HepG2 (cell line): ENCODE results near the gene SDCCAG8. TPM values are rescaled to one million over a fixed set of nuclear protein-coding genes. Genes with fewer than 3 reads are reported as not detected.

Experiments
- ATAC-seq: fragments of 200-7000 bp; cut with Tn5 transposase; 3 replicates; pipeline ENCODE4 v1.9.1; 2020; ENCODE audit warnings: mild to moderate bottlenecking, moderate library complexity
- BruUV-seq: library from RNA; stranded (reverse); fragments of 400-500 nt; replicated peaks from 2 replicates; lab custom pipeline; 2021; lab: Mats Ljungman, UMichigan
- CTCF ChIA-PET: fragments of 300-600 bp; formaldehyde crosslinking; extraction: SDS; loops from one replicate; lab custom pipeline; 2021; ENCODE audit warnings: low total read pairs, inconsistent platforms, low intra/inter-chr PET ratio; lab: Yijun Ruan, JAX
- POLR2A ChIA-PET: fragments of 350-600 bp; sonication (Branson Sonifier 250); formaldehyde crosslinking; loops from one replicate; lab custom pipeline; 2020; ENCODE audit warnings: antibody characterized with exemption, inconsistent platforms; lab: Yijun Ruan, JAX
- DNase-seq: peaks from one replicate; pipeline ENCODE4 v3.0.0-alpha.2; 2015; ENCODE audit warnings: low spot score
- FAIRE-seq: peaks from 3 replicates; lab custom pipeline; 2011; peaks lifted over from hg19 to GRCh38; lab: Jason Lieb, UNC
- H2AFZ ChIP-seq: one replicate; pipeline ENCODE4 v1.6.1; 2011; ENCODE audit warnings: low read length, inconsistent platforms
- H3K27ac ChIP-seq: fragments of 300-600 bp; 3 replicates; pipeline ENCODE4 v1.8.0; 2011; ENCODE audit warnings: mixed run types, mild to moderate bottlenecking, mixed read lengths, low read length, inconsistent platforms; ENCODE audit not compliant: insufficient read depth; ENCODE audit errors: extremely low read length
- H3K27me3 ChIP-seq, 2 experiments: fragments of 200-600 bp in 1 of 2; 2 replicates in 1 of 2; 3 replicates in 1 of 2; pipeline versions ENCODE4 v1.6.0 to v1.8.0; 2011; ENCODE audit warnings: low read length in 2 of 2, mild to moderate bottlenecking in 2 of 2, moderate library complexity in 2 of 2, inconsistent platforms in 1 of 2; ENCODE audit not compliant: insufficient read depth in 2 of 2, control insufficient read depth in 1 of 2
- H3K36me3 ChIP-seq, 2 experiments: fragments of 200-600 bp in 1 of 2; replicated peaks in 1 of 2; 2 replicates in 1 of 2; 3 replicates in 1 of 2; pipeline versions ENCODE4 v1.5.1 to v1.8.0; 2011; ENCODE audit warnings: low read length in 2 of 2, inconsistent platforms in 1 of 2; ENCODE audit not compliant: insufficient read depth in 2 of 2, control insufficient read depth in 1 of 2
- H3K4me1 ChIP-seq: 2 replicates; pipeline ENCODE4 v1.5.1; 2012; ENCODE audit warnings: low read length, inconsistent platforms; ENCODE audit not compliant: insufficient read depth
- H3K4me2 ChIP-seq: 2 replicates; pipeline ENCODE4 v1.6.0; 2011; ENCODE audit warnings: low read depth, low read length, inconsistent platforms
- H3K4me3 ChIP-seq, 3 experiments: fragments of 200-600 bp in 1 of 3; sonication (generic), shearing (Covaris generic) in 1 of 3; replicated peaks in 1 of 3; 2 replicates each; pipeline ENCODE4 v1.5.1; 2011 to 2016; ENCODE audit warnings: low read length in 3 of 3, inconsistent platforms in 2 of 3, low read depth in 2 of 3, mild to moderate bottlenecking in 2 of 3, control low read depth in 1 of 3, mixed read lengths in 1 of 3; ENCODE audit not compliant: insufficient read depth in 1 of 3
- H3K79me2 ChIP-seq: one replicate; pipeline ENCODE4 v1.6.1; 2011; ENCODE audit warnings: low read length, inconsistent platforms; ENCODE audit not compliant: insufficient read depth
- H3K9ac ChIP-seq: 2 replicates; pipeline ENCODE4 v1.6.0; 2011; ENCODE audit warnings: mild to moderate bottlenecking, low read depth, low read length, inconsistent platforms; ENCODE audit not compliant: insufficient read depth
- H3K9me3 ChIP-seq: 2 replicates; pipeline ENCODE4 v1.5.1; 2012; ENCODE audit warnings: mild to moderate bottlenecking, low read length
- H4K20me1 ChIP-seq: 2 replicates; pipeline ENCODE4 v1.6.0; 2011; ENCODE audit warnings: inconsistent platforms, mild to moderate bottlenecking, low read length, moderate library complexity; ENCODE audit not compliant: insufficient read depth
- SMAD9 ChIP-seq: sonication (generic); formaldehyde crosslinking; IDR thresholded peaks from 2 replicates; pipeline ENCODE4 v1.5.1; 2020; ENCODE audit warnings: mild to moderate bottlenecking, missing genetic modification reagents
- ZNF790 ChIP-seq: sonication (generic); formaldehyde crosslinking; IDR thresholded peaks from 2 replicates; pipeline ENCODE4 v1.8.0; 2022; ENCODE audit warnings: missing genetic modification reagents, mild to moderate bottlenecking, borderline replicate concordance
- WGBS: methylation state at CpG from one replicate; pipeline ENCODE4 v1.1.6; 2017; ENCODE audit warnings: low lambda C conversion rate; 5-methylcytosine and 5-hydroxymethylcytosine counted together
- in situ Hi-C: cut with HindIII; loops from 2 replicates; pipeline ENCODE4 v1.10.0; 2017; ENCODE audit warnings: low pct_unique_long_range_greater_than_20kb; ENCODE audit not compliant: extremely low pct_ligation_motif_present
- intact Hi-C: fragments of 100-400 bp; cut with micrococcal nuclease; formaldehyde crosslinking; loops from one replicate; pipeline ENCODE4 v1.10.0; 2022; ENCODE audit not compliant: unreplicated experiment
- polyA plus RNA-seq, 8 experiments: library from polyadenylated mRNA; depleted of rRNA in 3 of 8; stranded (reverse) in 7 of 8; unstranded in 1 of 8; fragments of >200 nt; fragmentation: Illumina TruSeq in 4 of 8; extraction: Trizol in 4 of 8; gene quantifications; 2 replicates each; pipeline versions ENCODE4 v1.2.1 to v1.2.3, GENCODE V29; 2011 to 2016; ENCODE audit warnings: low read depth in 4 of 8, missing spikeins in 1 of 8, mixed read lengths in 1 of 8; ENCODE audit not compliant: insufficient read depth in 1 of 8
- total RNA-seq, 5 experiments: library from RNA; depleted of rRNA; stranded (reverse); fragments of >200 nt; fragmentation: Illumina TruSeq; extraction: Trizol; gene quantifications; 2 replicates each; pipeline ENCODE4 v1.2.3, GENCODE V29; 2016; ENCODE audit warnings: low read depth in 1 of 5
- TF ChIP-seq, protein P1 (sequence below): sonication (generic); formaldehyde crosslinking; IDR thresholded peaks from 2 replicates; pipeline ENCODE4 v1.5.1; 2020; ENCODE audit warnings: missing genetic modification reagents, mild to moderate bottlenecking, borderline replicate concordance
- TF ChIP-seq, protein P2 (sequence below): sonication (generic); formaldehyde crosslinking; IDR thresholded peaks from 2 replicates; pipeline ENCODE4 v1.4.0; 2020; ENCODE audit warnings: mild to moderate bottlenecking, missing genetic modification reagents, borderline replicate concordance
- TF ChIP-seq, protein P3 (sequence below): sonication (generic); formaldehyde crosslinking; IDR thresholded peaks from 2 replicates; pipeline ENCODE4 v1.8.0; 2022; ENCODE audit warnings: mild to moderate bottlenecking, missing genetic modification reagents
- TF ChIP-seq, protein P4 (sequence below): sonication (generic); formaldehyde crosslinking; IDR thresholded peaks from 2 replicates; pipeline ENCODE4 v1.4.0; 2020; ENCODE audit warnings: missing genetic modification reagents, borderline replicate concordance

The SDCCAG8 gene
- total and polyA plus RNA-seq, 2 of the 13 experiments (the other 11 are each of a cell fraction or from before 2014, with no cell fraction given): 9.5 to 13.4 TPM

DNA sequence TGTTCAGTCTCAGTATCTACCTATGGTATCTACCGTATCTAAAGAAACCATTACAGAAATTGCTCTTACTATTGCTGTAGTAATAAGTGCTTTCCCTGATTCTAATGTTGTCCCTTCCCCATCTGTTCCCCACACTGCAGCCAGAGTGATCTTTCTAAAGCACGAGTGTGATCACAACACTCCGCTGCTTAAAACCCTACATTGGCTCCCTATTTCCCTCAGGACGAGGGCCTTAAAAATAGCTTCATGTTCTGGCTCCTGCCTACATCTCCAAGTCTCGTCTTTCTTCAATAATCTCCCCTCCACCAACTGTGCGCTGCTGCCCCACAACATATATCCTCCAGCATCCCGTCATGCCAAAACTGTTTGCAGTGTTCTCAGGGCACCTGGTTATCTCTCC, 150.6 kb downstream of the SDCCAG8 start:
- FAIRE-seq: no peak
- DNase-seq: no peak
- no TSS peak for BruUV-seq
- Histone ChIP-seq H3K4me2 (no peak overlapping the region), H3K36me3 (no peaks in the 10 kb centered on the region), H3K27ac (no peak overlapping the region), H3K4me3 (no peak overlapping the region), H3K9me3 (no peaks in the 10 kb centered on the region), H3K9ac (no peak overlapping the region), H3K79me2 (no peaks in the 10 kb centered on the region), H2AFZ (no peak overlapping the region), H3K27me3 (no peaks in the 10 kb centered on the region), H3K4me1 (no peaks in the 10 kb centered on the region), H4K20me1 (no peaks in the 10 kb centered on the region)
- ChIA-PET POLR2A (no interaction called here), CTCF (no interaction called here)
- intact Hi-C loops (no loop called here), in situ Hi-C loops (no loop called here)
- WGBS: 94% methylated on average over 7 of the region's 7 CpGs
- TF ChIP-seq, protein P1, sequence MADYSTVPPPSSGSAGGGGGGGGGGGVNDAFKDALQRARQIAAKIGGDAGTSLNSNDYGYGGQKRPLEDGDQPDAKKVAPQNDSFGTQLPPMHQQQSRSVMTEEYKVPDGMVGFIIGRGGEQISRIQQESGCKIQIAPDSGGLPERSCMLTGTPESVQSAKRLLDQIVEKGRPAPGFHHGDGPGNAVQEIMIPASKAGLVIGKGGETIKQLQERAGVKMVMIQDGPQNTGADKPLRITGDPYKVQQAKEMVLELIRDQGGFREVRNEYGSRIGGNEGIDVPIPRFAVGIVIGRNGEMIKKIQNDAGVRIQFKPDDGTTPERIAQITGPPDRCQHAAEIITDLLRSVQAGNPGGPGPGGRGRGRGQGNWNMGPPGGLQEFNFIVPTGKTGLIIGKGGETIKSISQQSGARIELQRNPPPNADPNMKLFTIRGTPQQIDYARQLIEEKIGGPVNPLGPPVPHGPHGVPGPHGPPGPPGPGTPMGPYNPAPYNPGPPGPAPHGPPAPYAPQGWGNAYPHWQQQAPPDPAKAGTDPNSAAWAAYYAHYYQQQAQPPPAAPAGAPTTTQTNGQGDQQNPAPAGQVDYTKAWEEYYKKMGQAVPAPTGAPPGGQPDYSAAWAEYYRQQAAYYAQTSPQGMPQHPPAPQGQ: no peak
- TF ChIP-seq, protein P2, sequence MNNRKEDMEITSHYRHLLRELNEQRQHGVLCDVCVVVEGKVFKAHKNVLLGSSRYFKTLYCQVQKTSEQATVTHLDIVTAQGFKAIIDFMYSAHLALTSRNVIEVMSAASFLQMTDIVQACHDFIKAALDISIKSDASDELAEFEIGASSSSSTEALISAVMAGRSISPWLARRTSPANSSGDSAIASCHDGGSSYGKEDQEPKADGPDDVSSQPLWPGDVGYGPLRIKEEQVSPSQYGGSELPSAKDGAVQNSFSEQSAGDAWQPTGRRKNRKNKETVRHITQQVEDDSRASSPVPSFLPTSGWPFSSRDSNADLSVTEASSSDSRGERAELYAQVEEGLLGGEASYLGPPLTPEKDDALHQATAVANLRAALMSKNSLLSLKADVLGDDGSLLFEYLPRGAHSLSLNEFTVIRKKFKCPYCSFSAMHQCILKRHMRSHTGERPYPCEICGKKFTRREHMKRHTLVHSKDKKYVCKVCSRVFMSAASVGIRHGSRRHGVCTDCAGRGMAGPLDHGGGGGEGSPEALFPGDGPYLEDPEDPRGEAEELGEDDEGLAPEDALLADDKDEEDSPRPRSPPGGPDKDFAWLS (CRISPR knock-in tag): no peak
- TF ChIP-seq, protein P3, sequence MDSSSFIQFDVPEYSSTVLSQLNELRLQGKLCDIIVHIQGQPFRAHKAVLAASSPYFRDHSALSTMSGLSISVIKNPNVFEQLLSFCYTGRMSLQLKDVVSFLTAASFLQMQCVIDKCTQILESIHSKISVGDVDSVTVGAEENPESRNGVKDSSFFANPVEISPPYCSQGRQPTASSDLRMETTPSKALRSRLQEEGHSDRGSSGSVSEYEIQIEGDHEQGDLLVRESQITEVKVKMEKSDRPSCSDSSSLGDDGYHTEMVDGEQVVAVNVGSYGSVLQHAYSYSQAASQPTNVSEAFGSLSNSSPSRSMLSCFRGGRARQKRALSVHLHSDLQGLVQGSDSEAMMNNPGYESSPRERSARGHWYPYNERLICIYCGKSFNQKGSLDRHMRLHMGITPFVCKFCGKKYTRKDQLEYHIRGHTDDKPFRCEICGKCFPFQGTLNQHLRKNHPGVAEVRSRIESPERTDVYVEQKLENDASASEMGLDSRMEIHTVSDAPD: no peak
- TF ChIP-seq, protein P4, sequence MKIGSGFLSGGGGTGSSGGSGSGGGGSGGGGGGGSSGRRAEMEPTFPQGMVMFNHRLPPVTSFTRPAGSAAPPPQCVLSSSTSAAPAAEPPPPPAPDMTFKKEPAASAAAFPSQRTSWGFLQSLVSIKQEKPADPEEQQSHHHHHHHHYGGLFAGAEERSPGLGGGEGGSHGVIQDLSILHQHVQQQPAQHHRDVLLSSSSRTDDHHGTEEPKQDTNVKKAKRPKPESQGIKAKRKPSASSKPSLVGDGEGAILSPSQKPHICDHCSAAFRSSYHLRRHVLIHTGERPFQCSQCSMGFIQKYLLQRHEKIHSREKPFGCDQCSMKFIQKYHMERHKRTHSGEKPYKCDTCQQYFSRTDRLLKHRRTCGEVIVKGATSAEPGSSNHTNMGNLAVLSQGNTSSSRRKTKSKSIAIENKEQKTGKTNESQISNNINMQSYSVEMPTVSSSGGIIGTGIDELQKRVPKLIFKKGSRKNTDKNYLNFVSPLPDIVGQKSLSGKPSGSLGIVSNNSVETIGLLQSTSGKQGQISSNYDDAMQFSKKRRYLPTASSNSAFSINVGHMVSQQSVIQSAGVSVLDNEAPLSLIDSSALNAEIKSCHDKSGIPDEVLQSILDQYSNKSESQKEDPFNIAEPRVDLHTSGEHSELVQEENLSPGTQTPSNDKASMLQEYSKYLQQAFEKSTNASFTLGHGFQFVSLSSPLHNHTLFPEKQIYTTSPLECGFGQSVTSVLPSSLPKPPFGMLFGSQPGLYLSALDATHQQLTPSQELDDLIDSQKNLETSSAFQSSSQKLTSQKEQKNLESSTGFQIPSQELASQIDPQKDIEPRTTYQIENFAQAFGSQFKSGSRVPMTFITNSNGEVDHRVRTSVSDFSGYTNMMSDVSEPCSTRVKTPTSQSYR (CRISPR knock-in tag): no peak
- TF ChIP-seq ZNF790 (CRISPR knock-in tag) (no peak), SMAD9 (no peak)
- ATAC-seq: no peak
